Right lobe of liver (tissue), 6 donors: ENCODE data around the gene ART4. TPM values are rescaled to one million over a fixed set of nuclear protein-coding genes. Genes with fewer than 3 reads are reported as not detected.

Experiments used
- ATAC-seq, 4 donors: fragments of 200-7000 bp; cut with Tn5 transposase; one replicate each; pipeline ENCODE4 v1.9.1; 2020; ENCODE audit warnings: mild to moderate bottlenecking in 4 of 4, moderate library complexity in 4 of 4
- DNase-seq, 3 donors: peaks; one replicate each; pipeline ENCODE4 v3.0.0-alpha.2; 2020
- H3K27ac ChIP-seq, 3 donors: fragments of 200-600 bp; one replicate each; pipeline ENCODE4 v1.8.0; 2022
- H3K27me3 ChIP-seq, 2 donors: fragments of 200-600 bp; one replicate each; pipeline ENCODE4 v1.8.0; 2022
- H3K36me3 ChIP-seq, 4 donors: fragments of 200-600 bp; sonication (generic) in 1 of 4; one replicate each; pipeline versions ENCODE4 v1.5.1 to v1.8.0; 2017 to 2022; ENCODE audit warnings: control low read depth in 1 of 4
- H3K4me1 ChIP-seq, 4 donors: fragments of 200-600 bp; sonication (generic) in 1 of 4; one replicate each; pipeline versions ENCODE4 v1.5.1 to v1.8.0; 2017 to 2022; ENCODE audit warnings: control low read depth in 1 of 4
- H3K4me3 ChIP-seq, 3 donors: fragments of 200-600 bp; one replicate each; pipeline ENCODE4 v1.8.0; 2022
- H3K9me3 ChIP-seq, 4 donors: fragments of 200-600 bp; sonication (generic) in 1 of 4; one replicate each; pipeline versions ENCODE4 v1.5.1 to v1.8.0; 2017 to 2022; ENCODE audit warnings: control low read depth in 1 of 4
- CTCF ChIP-seq, 4 donors: fragments of 200-600 bp in 3 of 4; fragments of 450-650 bp in 1 of 4; IDR thresholded peaks; one replicate each; pipeline versions ENCODE4 v1.5.1 to v1.8.0; 2016 to 2022; ENCODE audit warnings: antibody characterized with exemption in 4 of 4, mild to moderate bottlenecking in 2 of 4
- POLR2A ChIP-seq: fragments of 450-650 bp; IDR thresholded peaks from one replicate; pipeline ENCODE4 v1.6.1; 2017; ENCODE audit warnings: antibody characterized with exemption, mild to moderate bottlenecking
- WGBS: methylation state at CpG from one replicate; pipeline ENCODE4 v1.1.6; 2018; ENCODE audit warnings: low coverage, low lambda C conversion rate; ENCODE audit not compliant: insufficient coverage; ENCODE audit errors: missing lambda C conversion rate; 5-methylcytosine and 5-hydroxymethylcytosine counted together
- intact Hi-C, 2 donors: fragments of 100-400 bp; cut with DNase I; formaldehyde crosslinking; loops; one replicate each; pipeline versions ENCODE4 v1.11.2 to v1.14.1; 2022
- total RNA-seq, 6 experiments: library from RNA; depleted of rRNA in 2 of 6; stranded (reverse); fragments of >200 nt in 2 of 6; fragmentation: NEBNext Ultra II Directional in 3 of 6; extraction: Animal tissue kit (Norgen Biotek cat#: 25700) in 3 of 6; gene quantifications; one replicate each; pipeline versions ENCODE4 v1.1.0 to v1.2.4, GENCODE V29; 2016 to 2023
- donor health status: DM: no; HTN: yes; CAD: no.
- donor health status: DM: no; HTN: no; CAD: no.
- donor health status: DM: no; HTN: no; CAD: no.
- donor health status: DM: no; HTN: yes; CAD: no.
- donor health status: DM: no; HTN: yes; CAD: no.

Gene ART4
- total RNA-seq, 6 experiments from 2014 or later = 19.6 to 43.5 (median 25.1) TPM

GRCh38 chr12:14873440-14874185 lies 30.3 kb upstream of the ART4 start:
- intact Hi-C loops = no loop called here
- no peak for TF ChIP-seq POLR2A
- no peak for TF ChIP-seq CTCF (IDR thresholded peaks at IDR 0.05)
- DNase-seq (no peak), ATAC-seq (no peak)
- H3K36me3 ChIP-seq = no peaks in the 10 kb centered on the region
- 36% methylated on average over 1 of the region's 1 CpG for WGBS
- H3K27ac ChIP-seq = no peak overlapping the region
- no peak overlapping the region for H3K4me3 ChIP-seq
- H3K27me3 ChIP-seq = no peaks in the 10 kb centered on the region
- H3K9me3 ChIP-seq = no peaks in the 10 kb centered on the region
- H3K4me1 ChIP-seq = no peaks in the 10 kb centered on the region

- no peaks in the 10 kb centered on the region for H3K36me3 ChIP-seq
- H3K27ac ChIP-seq = no peak overlapping the region
- no peaks in the 10 kb centered on the region for H3K4me1 ChIP-seq
- no peaks in the 10 kb centered on the region for H3K27me3 ChIP-seq
- no peak overlapping the region for H3K4me3 ChIP-seq
- WGBS = 79% methylated on average over 1 of the region's 1 CpG
- no peak for TF ChIP-seq CTCF (IDR thresholded peaks at IDR 0.05)
- no peak for TF ChIP-seq POLR2A
- H3K9me3 ChIP-seq = no peaks in the 10 kb centered on the region
- intact Hi-C loops = no loop called here
- no peak for ATAC-seq
- no peak for DNase-seq
These were observed 28.6 kb upstream of the ART4 start for GRCh38 chr12:14871886-14872285.

GRCh38 chr12:14871247-14871646 lies 27.9 kb upstream of the ART4 start:
- DNase-seq (no peak), ATAC-seq (no peak)
- Histone ChIP-seq H3K27me3 (no peaks in the 10 kb centered on the region), H3K27ac (no peak overlapping the region), H3K9me3 (no peaks in the 10 kb centered on the region), H3K4me3 (no peak overlapping the region), H3K4me1 (no peaks in the 10 kb centered on the region), H3K36me3 (no peaks in the 10 kb centered on the region)
- WGBS = 100% methylated on average over 1 of the region's 1 CpG
- intact Hi-C loops = no loop called here
- TF ChIP-seq POLR2A = no peak
- no peak for TF ChIP-seq CTCF (IDR thresholded peaks at IDR 0.05)

- intact Hi-C loops = no loop called here
- DNase-seq (no peak), ATAC-seq (no peak)
- H3K27me3 ChIP-seq = no peaks in the 10 kb centered on the region
- WGBS = 80% methylated on average over 1 of the region's 3 CpGs
- TF ChIP-seq CTCF (IDR thresholded peaks at IDR 0.05) (no peak), POLR2A (no peak)
- H3K4me3 ChIP-seq = no peak overlapping the region
- no peaks in the 10 kb centered on the region for H3K36me3 ChIP-seq
- H3K9me3 ChIP-seq = no peaks in the 10 kb centered on the region
- H3K4me1 ChIP-seq = no peaks in the 10 kb centered on the region
- H3K27ac ChIP-seq = no peak overlapping the region
These were observed 25.7 kb upstream of the ART4 start for GRCh38 chr12:14868916-14869506.
